CD4-positive, alpha-beta T cell treated with Interferon gamma for 1 hour (primary cell): Measurements from ENCODE around the gene ANO4.
"Not testable (repeated sequence)": the region's sequence is repeated elsewhere in the genome, so short reads cannot be mapped to it uniquely, and the experiment has no call there.

Experiments
- DNase-seq: peaks from one replicate; pipeline ENCODE4 v3.0.0-alpha.2; 2020

ANO4 gene

GRCh38 chr12:101110866-101111265 is 316.3 kb downstream of the ANO4 start:
- no peak for DNase-seq

GRCh38 chr12:101111441-101111840 is 316.9 kb downstream of the ANO4 start:
- DNase-seq, result no peak

DNA sequence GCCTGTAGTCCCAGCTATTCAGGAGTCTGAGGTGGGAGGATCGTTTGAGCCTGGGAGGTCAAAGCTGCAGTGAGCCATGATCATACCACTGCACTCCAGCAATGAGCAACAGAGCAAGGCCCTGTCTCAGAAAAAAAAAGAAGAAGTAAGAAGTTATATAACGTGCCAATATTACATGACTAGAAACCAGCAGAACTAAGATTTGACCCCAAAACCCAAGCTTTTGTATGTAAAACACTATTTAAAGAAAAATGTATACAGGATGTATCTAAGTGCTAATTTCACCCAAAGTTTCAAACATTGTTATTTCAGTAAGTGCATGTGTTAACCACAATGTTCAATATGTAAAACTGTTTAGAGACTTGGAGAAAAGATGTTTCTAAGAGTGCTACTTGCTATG is 320.8 kb downstream of the ANO4 start:
- DNase-seq, result no peak

GRCh38 chr12:101116911-101117310 is 322.3 kb downstream of the ANO4 start:
- DNase-seq, result no peak

GRCh38 chr12:101117842-101118241 is 323.3 kb downstream of the ANO4 start:
- DNase-seq, result no peak

DNA sequence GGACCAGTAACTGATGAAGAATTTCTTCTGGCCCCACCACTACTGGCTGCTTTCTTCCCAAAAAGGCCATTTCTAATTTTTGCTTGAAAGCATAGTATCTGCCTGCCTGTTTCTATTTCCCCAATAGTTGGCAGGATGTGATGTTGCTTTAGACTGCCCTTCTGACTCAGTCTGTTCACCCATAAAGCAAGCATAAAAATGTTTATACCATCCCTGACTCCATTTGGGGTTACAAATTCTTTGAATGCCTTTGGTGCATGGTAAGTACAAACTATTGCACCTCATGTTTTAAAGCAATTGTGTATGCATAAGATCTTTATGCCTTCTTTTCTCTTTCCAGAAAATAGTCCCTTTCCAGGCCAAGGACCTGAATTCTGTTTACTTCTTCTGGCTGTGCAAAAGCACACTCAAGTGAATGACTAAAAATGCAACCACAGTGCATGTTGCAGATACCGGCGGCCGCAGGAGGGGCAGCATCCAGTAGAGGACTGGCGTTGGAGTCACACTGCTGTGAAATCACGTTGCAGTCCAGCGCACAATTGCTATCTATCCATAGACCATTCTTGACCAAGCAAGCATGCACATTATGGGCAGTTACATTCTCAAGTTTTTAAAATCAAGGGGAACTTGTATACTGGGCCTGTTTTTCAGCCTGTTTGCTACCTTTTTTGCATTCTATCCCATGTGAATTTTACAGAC is 333.1 kb downstream of the ANO4 start:
- no peak for DNase-seq

DNA sequence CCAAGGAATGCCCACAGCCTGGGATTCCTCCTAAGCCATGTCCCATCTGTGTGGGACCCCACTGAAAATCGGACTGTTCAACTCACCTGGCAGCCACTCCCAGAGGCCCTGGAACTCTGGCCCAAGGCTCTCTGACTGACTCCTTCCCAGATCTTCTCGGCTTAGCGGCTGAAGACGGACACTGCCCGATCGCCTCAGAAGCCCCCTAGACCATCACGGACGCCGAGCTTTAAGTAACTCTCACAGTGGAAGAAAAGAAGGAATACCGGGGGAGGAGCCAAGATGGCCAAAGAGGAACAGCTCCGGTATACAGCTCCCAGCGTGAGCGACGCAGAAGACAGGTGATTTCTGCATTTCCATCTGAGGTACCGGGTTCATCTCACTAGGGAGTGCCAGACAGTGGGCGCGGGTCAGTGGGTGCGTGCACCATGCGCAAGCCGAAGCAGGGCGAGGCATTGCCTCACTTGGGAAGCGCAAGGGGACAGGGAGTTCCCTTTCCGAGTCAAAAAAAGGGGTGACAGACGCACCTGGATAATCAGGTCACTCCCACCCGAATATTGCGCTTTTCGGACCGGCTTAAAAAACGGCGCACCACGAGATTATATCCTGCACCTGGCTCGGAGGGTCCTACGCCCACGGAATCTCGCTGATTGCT is 351.3 kb downstream of the ANO4 start:
- DNase-seq, result not testable (repeated sequence)

GRCh38 chr12:101165319-101165718 is 370.7 kb downstream of the ANO4 start:
- no peak for DNase-seq

GRCh38 chr12:101166866-101167265 is 372.3 kb downstream of the ANO4 start:
- DNase-seq, result no peak

DNA sequence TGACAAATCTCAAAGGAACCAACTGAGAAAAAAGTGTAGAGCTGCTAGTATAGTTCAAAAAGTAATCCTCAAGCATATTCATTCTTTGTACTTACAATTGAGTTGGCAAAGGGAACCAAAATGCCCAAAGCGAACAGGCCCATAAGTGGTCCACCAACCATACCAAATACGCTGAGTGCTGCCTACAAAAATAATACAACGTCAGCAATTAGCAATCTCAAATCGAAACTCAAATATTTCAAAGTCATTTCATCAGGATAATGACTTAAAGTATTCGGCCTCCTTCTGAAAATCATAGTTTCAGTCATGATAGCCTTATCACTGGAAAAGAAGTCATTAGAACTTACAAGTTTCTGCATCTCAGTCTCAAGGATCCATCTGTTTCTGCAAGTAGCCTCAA is 373.4 kb downstream of the ANO4 start:
- DNase-seq, result no peak

DNA sequence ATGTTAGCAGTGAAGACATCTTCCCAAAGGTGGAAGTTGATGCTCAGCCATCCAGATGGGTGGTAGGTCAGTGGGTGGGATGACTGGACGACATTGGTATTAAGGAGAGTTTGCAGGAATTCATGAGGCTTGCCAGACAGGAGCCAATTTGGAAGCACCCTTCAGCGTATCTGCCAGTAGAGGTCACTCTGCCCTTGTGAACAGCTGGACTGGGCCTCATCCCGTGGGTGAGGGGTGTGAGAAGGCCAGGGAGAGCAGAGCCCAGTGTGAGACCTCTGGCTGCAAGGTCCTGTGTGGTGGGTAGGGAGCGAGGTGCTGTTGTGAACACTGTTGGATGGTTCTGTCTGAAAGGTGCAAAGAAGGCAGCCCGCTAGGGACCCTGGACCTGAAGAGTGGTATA is 377.7 kb downstream of the ANO4 start:
- no peak for DNase-seq

- no peak for DNase-seq
Observed at GRCh38 chr12:101173197-101173749, 378.7 kb downstream of the ANO4 start.

GRCh38 chr12:101174541-101174940 is 380.0 kb downstream of the ANO4 start:
- DNase-seq, result no peak
